Measurements from ENCODE around the gene CADPS2.

- no peak for TF ChIP-seq CTCF (IDR thresholded peaks at IDR 0.05)
- TF ChIP-seq POLR2AphosphoS5 (IDR thresholded peaks at IDR 0.05): no peak
- TF ChIP-seq POLR2A (IDR thresholded peaks at IDR 0.05): no peak
These were observed 247.8 kb downstream of the CADPS2 start for GRCh38 chr7:122638459-122638858.
